GM12874 (cell line): Measurements from ENCODE around the gene RIMS1.

ENCODE experiments used
- CTCF ChIP-seq: IDR thresholded peaks from 2 replicates; pipeline ENCODE4 v1.5.1; 2011; ENCODE audit warnings: low read depth, mild to moderate bottlenecking, control low read depth, low read length, moderate library complexity; ENCODE audit not compliant: insufficient read depth

Gene RIMS1

GRCh38 chr6:72084992-72085569, 198.7 kb downstream of the RIMS1 start:
- TF ChIP-seq CTCF, result peak; percentile 7; the same call in 1 of the 2 replicates

GRCh38 chr6:72094506-72094905, 208.2 kb downstream of the RIMS1 start:
- TF ChIP-seq CTCF, result no peak

- TF ChIP-seq CTCF, result no peak
Observed at GRCh38 chr6:72102561-72102960, 216.2 kb downstream of the RIMS1 start.

- TF ChIP-seq CTCF, result no peak
Observed at GRCh38 chr6:72111611-72112010, 225.3 kb downstream of the RIMS1 start.

DNA sequence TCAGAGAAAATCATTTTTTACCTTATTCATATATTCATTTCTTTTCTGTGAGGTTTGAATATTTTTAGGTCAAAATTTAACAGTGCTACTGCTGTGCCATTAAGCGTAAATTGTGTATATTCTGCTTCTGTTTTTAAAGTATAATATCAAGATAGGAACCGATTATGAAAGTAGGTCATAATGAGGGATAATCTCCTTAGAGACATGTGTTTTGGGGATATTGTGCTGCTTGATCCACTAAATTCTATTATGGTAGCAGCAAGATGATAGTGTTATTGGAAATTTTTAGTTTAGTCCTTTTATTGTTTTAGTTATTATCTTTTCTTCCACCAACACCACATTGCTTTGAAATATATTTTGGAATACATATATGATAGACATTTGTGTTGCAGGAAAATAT, 244.0 kb downstream of the RIMS1 start:
- no peak for TF ChIP-seq CTCF

DNA sequence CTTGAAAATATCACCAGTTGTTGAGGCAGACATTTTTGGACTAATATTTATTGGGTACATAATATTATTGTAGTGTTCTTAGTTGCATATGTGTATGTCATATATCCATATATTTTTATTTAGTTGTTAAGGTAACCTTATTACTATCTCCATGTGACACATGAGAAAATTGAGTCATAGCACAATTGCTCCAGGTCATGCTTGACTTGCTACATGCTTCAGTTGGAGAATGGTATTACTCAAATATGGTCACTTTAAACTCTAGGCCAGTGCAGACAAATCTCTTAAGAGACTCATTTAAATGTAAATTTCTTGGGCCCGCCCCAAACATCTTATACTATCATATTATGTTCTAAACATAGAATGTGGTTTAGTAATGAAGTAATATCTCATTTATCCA, 246.1 kb downstream of the RIMS1 start:
- no peak for TF ChIP-seq CTCF

DNA sequence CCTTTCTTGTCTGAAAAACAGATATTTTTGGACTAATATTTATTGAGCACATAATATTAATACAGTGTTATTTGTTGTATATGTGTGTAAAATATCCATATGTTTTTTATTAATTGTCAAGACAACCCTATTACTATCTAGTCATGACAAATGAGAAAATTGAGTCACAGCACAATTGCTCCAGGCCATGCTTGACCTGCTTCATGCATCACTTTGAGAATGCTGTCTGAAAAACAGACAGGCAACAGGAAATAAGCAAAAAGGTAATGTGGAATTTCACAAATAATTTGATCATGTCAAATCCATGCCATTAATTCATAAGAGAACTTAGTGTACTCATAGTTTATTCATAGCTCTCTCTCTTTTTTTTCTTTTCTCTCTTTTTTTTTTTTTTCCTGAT, 246.5 kb downstream of the RIMS1 start:
- no peak for TF ChIP-seq CTCF
